Right lung (tissue), 5 donors: ENCODE measurements around the gene EEIG1. TPM values are rescaled to one million over a fixed set of nuclear protein-coding genes. Genes with fewer than 3 reads are reported as not detected.
A peak's percentile ranks its signal among the peaks of the same experiment; 100 is the strongest.

Experiments used
- DNase-seq, 2 donors: peaks; one replicate each; pipeline ENCODE4 v3.0.0-alpha.2; 2013
- polyA plus RNA-seq, 5 donors: library from polyadenylated mRNA; unstranded; fragments of 120-200 nt; gene quantifications; one replicate each; pipeline versions ENCODE4 v1.2.1 to v1.2.3, GENCODE V29; 2013; ENCODE audit warnings: inconsistent platforms in 1 of 5, low replicate concordance in 1 of 5; ENCODE audit not compliant: insufficient read length in 5 of 5, insufficient read depth in 1 of 5

EEIG1 gene
- polyA plus RNA-seq, 5 donors, result 24.7 to 44.2 (median 39.1) TPM

GRCh38 chr9:127941961-127942215 is 38.9 kb downstream of the EEIG1 start:
- no peak for DNase-seq

GRCh38 chr9:127941062-127941960 is 39.5 kb downstream of the EEIG1 start:
- DNase-seq, result no peak

GRCh38 chr9:127940593-127940992 is 40.2 kb downstream of the EEIG1 start:
- no peak for DNase-seq

- no peak for DNase-seq
These were observed 42.5 kb downstream of the EEIG1 start for GRCh38 chr9:127938298-127938690.

- peak; percentile 85 to 86 for DNase-seq
These were observed 43.1 kb downstream of the EEIG1 start, which contains the start of gene DPM2 for GRCh38 chr9:127937388-127938297. Gene DPM2 (minus strand): TSS chr9:127937854. CDS start chr9:127937820, 34 bp downstream.

GRCh38 chr9:127937056-127937387 is 43.8 kb downstream of the EEIG1 start:
- no peak for DNase-seq

GRCh38 chr9:127936347-127936852 is 44.4 kb downstream of the EEIG1 start:
- DNase-seq, result no peak

GRCh38 chr9:127935765-127936221 is 45.0 kb downstream of the EEIG1 start:
- no peak for DNase-seq

- DNase-seq, result no peak
These were observed 45.8 kb downstream of the EEIG1 start for GRCh38 chr9:127934986-127935385.

GRCh38 chr9:127934248-127934647 is 46.5 kb downstream of the EEIG1 start:
- no peak for DNase-seq

GRCh38 chr9:127931092-127931881 is 49.5 kb downstream of the EEIG1 start:
- DNase-seq, result peak; percentile 61 to 70

Other genes with a start within 250 kb of the EEIG1 start
- 10 to 100 TPM; 11.1 to 17.7 (median 12.2) TPM for gene TOR2A, start 245.7 kb downstream of the EEIG1 start, polyA plus RNA-seq
- gene SH2D3C, start 202.3 kb downstream of the EEIG1 start, polyA plus RNA-seq, result 10 to 100 TPM; 22.1 to 41.9 (median 27.5) TPM
- 10 to 100 TPM; 47.8 to 70.4 (median 62.3) TPM for gene CDK9, start 195.0 kb downstream of the EEIG1 start, polyA plus RNA-seq
- 10 to 100 TPM; 32.2 to 58.3 (median 44.3) TPM for gene FPGS, start 178.1 kb downstream of the EEIG1 start, polyA plus RNA-seq
- 100 to 1,000 TPM in 2 of 5 donors, 10 to 100 TPM in 3; 61.2 to 124 (median 74.6) TPM for gene ENG, start 126.3 kb downstream of the EEIG1 start, polyA plus RNA-seq
- 100 to 1,000 TPM in 1 of 5 donors, 10 to 100 TPM in 4; 40.3 to 158 (median 59.3) TPM for gene AK1, start 103.3 kb downstream of the EEIG1 start, polyA plus RNA-seq
- gene ST6GALNAC6, start 81.4 kb downstream of the EEIG1 start, polyA plus RNA-seq, result 10 to 100 TPM; 37.8 to 62.9 (median 47.2) TPM
- gene ST6GALNAC4, start 63.9 kb downstream of the EEIG1 start, polyA plus RNA-seq, result 10 to 100 TPM; 16.4 to 40.5 (median 25.1) TPM
- gene PIP5KL1, start 50.2 kb downstream of the EEIG1 start, polyA plus RNA-seq, result 1 to 10 TPM; 2.6 to 5.9 (median 3.4) TPM
- gene DPM2, start 43.1 kb downstream of the EEIG1 start, polyA plus RNA-seq, result 10 to 100 TPM; 31.8 to 43.4 (median 36.9) TPM
- gene NAIF1, start 86.3 kb upstream of the EEIG1 start, polyA plus RNA-seq, result 10 to 100 TPM in 2 of 5 donors, 1 to 10 TPM in 3; 8.0 to 12.6 (median 8.9) TPM
- gene SLC25A25, start 87.2 kb upstream of the EEIG1 start, polyA plus RNA-seq, result 10 to 100 TPM; 12.8 to 16.1 (median 13.1) TPM
- 10 to 100 TPM; 25.9 to 50.8 (median 31.5) TPM for gene PTGES2, start 146.7 kb upstream of the EEIG1 start, polyA plus RNA-seq
- 1 to 10 TPM; 1.2 to 1.9 (median 1.5) TPM for gene LCN2, start 168.5 kb upstream of the EEIG1 start, polyA plus RNA-seq
- 10 to 100 TPM; 22.0 to 60.2 (median 33.4) TPM for gene BBLN, start 179.3 kb upstream of the EEIG1 start, polyA plus RNA-seq
- 100 to 1,000 TPM; 120 to 157 (median 155) TPM for gene CIZ1, start 210.6 kb upstream of the EEIG1 start, polyA plus RNA-seq
- 10 to 100 TPM; 42.3 to 88.2 (median 59.5) TPM for gene DNM1, start 222.4 kb upstream of the EEIG1 start, polyA plus RNA-seq